SK-N-SH treated with all-trans-retinoic acid at 6 μM for 48 hours (cell line): ENCODE measurements around the gene MFAP1.

ENCODE experiments used
- ATAC-seq: fragments of 200-7000 bp; cut with Tn5 transposase; 3 replicates; pipeline ENCODE4 v1.9.1; 2020; ENCODE audit warnings: mild to moderate bottlenecking, moderate library complexity
- ARNTL ChIP-seq: fragments of 450-650 bp; formaldehyde crosslinking; IDR thresholded peaks from 2 replicates; pipeline ENCODE4 v1.5.0; 2020; ENCODE audit warnings: low read depth, mild to moderate bottlenecking, moderate library complexity, borderline replicate concordance
- BACH2 ChIP-seq: fragments of 250-450 bp; sonication (Bioruptor Pico); IDR thresholded peaks from 2 replicates; pipeline ENCODE4 v1.9.0; 2021; ENCODE audit warnings: mild to moderate bottlenecking, borderline replicate concordance
- CREB5 ChIP-seq: fragments of 250-450 bp; sonication (Bioruptor Pico); IDR thresholded peaks from 2 replicates; pipeline ENCODE4 v1.5.1; 2020; ENCODE audit warnings: low read depth, mild to moderate bottlenecking, moderate library complexity
- CSDC2 ChIP-seq: fragments of 250-450 bp; sonication (Bioruptor Pico); IDR thresholded peaks from 2 replicates; pipeline ENCODE4 v1.5.0; 2020; ENCODE audit warnings: mild to moderate bottlenecking, moderate library complexity
- CSRNP3 ChIP-seq: fragments of 250-450 bp; sonication (Bioruptor Pico); IDR thresholded peaks from 2 replicates; pipeline ENCODE4 v1.5.1; 2021; ENCODE audit warnings: mild to moderate bottlenecking, moderate library complexity
- ESRRG ChIP-seq: fragments of 250-450 bp; sonication (Bioruptor Pico); IDR thresholded peaks from 2 replicates; pipeline ENCODE4 v1.6.1; 2021; ENCODE audit warnings: mild to moderate bottlenecking
- ISL1 ChIP-seq: fragments of 250-450 bp; sonication (Bioruptor Pico); IDR thresholded peaks from 2 replicates; pipeline ENCODE4 v2.1.2; 2022; ENCODE audit warnings: mild to moderate bottlenecking, moderate library complexity
- POU6F1 ChIP-seq: fragments of 250-450 bp; sonication (Bioruptor Pico); IDR thresholded peaks from 2 replicates; pipeline ENCODE4 v1.8.0; 2021; ENCODE audit warnings: low read depth, mild to moderate bottlenecking, moderate library complexity, borderline replicate concordance
- SNAI2 ChIP-seq: fragments of 250-450 bp; sonication (Bioruptor Pico); IDR thresholded peaks from 2 replicates; pipeline ENCODE4 v1.5.0; 2020; ENCODE audit warnings: mild to moderate bottlenecking, moderate library complexity
- TCF4 ChIP-seq: fragments of 250-450 bp; sonication (Bioruptor Pico); IDR thresholded peaks from 2 replicates; pipeline ENCODE4 v1.8.0; 2021; ENCODE audit warnings: mild to moderate bottlenecking, moderate library complexity, borderline replicate concordance
- TOX ChIP-seq: fragments of 250-450 bp; sonication (Bioruptor Pico); IDR thresholded peaks from 2 replicates; pipeline ENCODE4 v1.8.0; 2021; ENCODE audit warnings: mild to moderate bottlenecking, moderate library complexity, borderline replicate concordance
- TSHZ2 ChIP-seq: fragments of 250-450 bp; sonication (Bioruptor Pico); IDR thresholded peaks from 2 replicates; pipeline ENCODE4 v1.5.0; 2020; ENCODE audit warnings: mild to moderate bottlenecking, moderate library complexity
- ZC3H10 ChIP-seq: fragments of 250-450 bp; sonication (Bioruptor Pico); IDR thresholded peaks from 2 replicates; pipeline ENCODE4 v1.5.1; 2021; ENCODE audit warnings: mild to moderate bottlenecking, moderate library complexity
- ZFP30 ChIP-seq: fragments of 450-650 bp; formaldehyde crosslinking; IDR thresholded peaks from 2 replicates; pipeline ENCODE4 v1.5.0; 2022; ENCODE audit warnings: mild to moderate bottlenecking, moderate library complexity
- ZNF565 ChIP-seq: fragments of 450-650 bp; formaldehyde crosslinking; conservative IDR thresholded peaks from 2 replicates; pipeline ENCODE4 v1.5.0; 2020; ENCODE audit warnings: low read depth, mild to moderate bottlenecking, moderate library complexity
- ZNF70 ChIP-seq: fragments of 450-650 bp; formaldehyde crosslinking; IDR thresholded peaks from 2 replicates; pipeline ENCODE4 v1.5.0; 2020; ENCODE audit warnings: mild to moderate bottlenecking, moderate library complexity
- ZNF8 ChIP-seq: fragments of 450-650 bp; formaldehyde crosslinking; IDR thresholded peaks from 2 replicates; pipeline ENCODE4 v1.5.0; 2020; ENCODE audit warnings: mild to moderate bottlenecking, moderate library complexity

MFAP1 gene

GRCh38 chr15:43824302-43825246 is at the start of gene MFAP1:
Gene MFAP1 (minus strand): TSS chr15:43824690. CDS start chr15:43824569, 121 bp downstream.
- TF ChIP-seq ZNF565 = no peak
- no peak for TF ChIP-seq ZFP30 (CRISPR knock-in tag)
- ATAC-seq = peak; percentile 88

GRCh38 chr15:43873651-43874050 is 49.2 kb upstream of the MFAP1 start:
- ATAC-seq = no peak
- no peak for TF ChIP-seq ARNTL
- no peak for TF ChIP-seq TSHZ2 (CRISPR knock-in tag)
- no peak for TF ChIP-seq ISL1
- TF ChIP-seq SNAI2 (CRISPR knock-in tag) = no peak
- TF ChIP-seq ZNF565 = no peak
- no peak for TF ChIP-seq CSDC2 (CRISPR knock-in tag)
- TF ChIP-seq POU6F1 = no peak
- TF ChIP-seq BACH2 = no peak
- TF ChIP-seq ZC3H10 (CRISPR knock-in tag) = no peak

- TF ChIP-seq POU6F1 (no peak), ZFP30 (CRISPR knock-in tag) (no peak), ZNF8 (CRISPR knock-in tag) (no peak), CREB5 (CRISPR knock-in tag) (no peak), BACH2 (no peak), ZC3H10 (CRISPR knock-in tag) (no peak), ZNF70 (CRISPR knock-in tag) (no peak)
- TF ChIP-seq, all 23 proteins: peak for 0
- peak; percentile 95 for ATAC-seq
Measured at GRCh38 chr15:43872416-43873020, 48.0 kb upstream of the MFAP1 start.

GRCh38 chr15:43871835-43872234 is 47.3 kb upstream of the MFAP1 start:
- TF ChIP-seq BACH2 (no peak), CSRNP3 (CRISPR knock-in tag) (no peak), TOX (CRISPR knock-in tag) (no peak), ZNF8 (CRISPR knock-in tag) (no peak), ESRRG (CRISPR knock-in tag) (no peak), TCF4 (CRISPR knock-in tag) (no peak)
- ATAC-seq = no peak
